Lower leg skin (tissue), 4 donors: Measurements from ENCODE around the gene DYNLT2B. TPM values are rescaled to one million over a fixed set of nuclear protein-coding genes. Genes with fewer than 3 reads are reported as not detected.
"Not testable (repeated sequence)": the region's sequence is repeated elsewhere in the genome, so short reads cannot be mapped to it uniquely, and the experiment has no call there.

ENCODE experiments used
- DNase-seq, 2 donors: peaks; one replicate each; pipeline ENCODE4 v3.0.0-alpha.2; 2019; ENCODE audit warnings: low spot score in 2 of 2
- H3K4me3 ChIP-seq: fragments of 200-600 bp; sonication (generic); 2 replicates; pipeline ENCODE4 v1.5.1; 2017; ENCODE audit warnings: mild to moderate bottlenecking, low read depth; ENCODE audit not compliant: poor library complexity, severe bottlenecking
- POLR2A ChIP-seq, 2 donors: fragments of 450-650 bp; IDR thresholded peaks; one replicate each; pipeline ENCODE4 v1.6.1; 2016 to 2017; ENCODE audit warnings: antibody characterized with exemption in 2 of 2, mild to moderate bottlenecking in 1 of 2, moderate library complexity in 1 of 2
- WGBS, 2 donors: methylation state at CpG; one replicate each; pipeline ENCODE4 v1.1.5; 2018; 5-methylcytosine and 5-hydroxymethylcytosine counted together
- intact Hi-C: fragments of 100-400 bp; cut with DNase I; formaldehyde crosslinking; loops from one replicate; pipeline ENCODE4 v1.15.0; 2023; ENCODE audit warnings: low total_unique reads
- total RNA-seq, 4 donors: library from RNA; depleted of rRNA; stranded (reverse); fragments of >200 nt; gene quantifications; one replicate each; pipeline ENCODE4 v1.1.0, GENCODE V29; 2016
- TF ChIP-seq, protein P1 (sequence below), 3 donors: fragments of 450-650 bp; IDR thresholded peaks; one replicate each; pipeline ENCODE4 v1.5.1; 2016; ENCODE audit warnings: antibody characterized with exemption in 3 of 3, mild to moderate bottlenecking in 3 of 3, moderate library complexity in 2 of 3

The DYNLT2B gene
- total RNA-seq, 4 donors from 2014 or later, result 7.6 to 9.1 (median 8.4) TPM

DNA sequence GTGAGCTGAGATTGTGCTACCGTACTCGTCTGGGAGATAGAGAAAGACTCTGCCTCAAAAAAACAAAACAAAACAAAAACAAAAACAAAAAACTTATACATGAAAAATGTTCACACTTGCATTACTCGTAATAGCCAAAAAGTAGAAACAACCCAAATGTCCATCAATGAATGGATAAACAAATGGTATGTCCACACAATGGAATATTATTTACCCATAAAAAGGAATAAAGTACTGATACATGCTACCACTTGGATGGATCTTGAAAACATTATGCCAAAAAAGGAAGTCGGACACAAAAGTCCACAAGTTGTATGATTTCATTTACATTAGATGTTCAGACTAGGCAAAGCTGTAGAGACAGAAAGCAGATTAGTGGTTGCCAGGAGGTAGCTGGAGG is 57.3 kb downstream of the DYNLT2B start:
- intact Hi-C loops, result no loop called here
- TF ChIP-seq, protein P1, sequence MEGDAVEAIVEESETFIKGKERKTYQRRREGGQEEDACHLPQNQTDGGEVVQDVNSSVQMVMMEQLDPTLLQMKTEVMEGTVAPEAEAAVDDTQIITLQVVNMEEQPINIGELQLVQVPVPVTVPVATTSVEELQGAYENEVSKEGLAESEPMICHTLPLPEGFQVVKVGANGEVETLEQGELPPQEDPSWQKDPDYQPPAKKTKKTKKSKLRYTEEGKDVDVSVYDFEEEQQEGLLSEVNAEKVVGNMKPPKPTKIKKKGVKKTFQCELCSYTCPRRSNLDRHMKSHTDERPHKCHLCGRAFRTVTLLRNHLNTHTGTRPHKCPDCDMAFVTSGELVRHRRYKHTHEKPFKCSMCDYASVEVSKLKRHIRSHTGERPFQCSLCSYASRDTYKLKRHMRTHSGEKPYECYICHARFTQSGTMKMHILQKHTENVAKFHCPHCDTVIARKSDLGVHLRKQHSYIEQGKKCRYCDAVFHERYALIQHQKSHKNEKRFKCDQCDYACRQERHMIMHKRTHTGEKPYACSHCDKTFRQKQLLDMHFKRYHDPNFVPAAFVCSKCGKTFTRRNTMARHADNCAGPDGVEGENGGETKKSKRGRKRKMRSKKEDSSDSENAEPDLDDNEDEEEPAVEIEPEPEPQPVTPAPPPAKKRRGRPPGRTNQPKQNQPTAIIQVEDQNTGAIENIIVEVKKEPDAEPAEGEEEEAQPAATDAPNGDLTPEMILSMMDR (IDR thresholded peaks at IDR 0.05), result no peak
- TF ChIP-seq POLR2A (IDR thresholded peaks at IDR 0.05), result no peak
- no peak for DNase-seq
- WGBS, 2 donors, result 98 to 99% methylated on average over 4 of the region's 4 CpGs
- no peak overlapping the region for H3K4me3 ChIP-seq

DNA sequence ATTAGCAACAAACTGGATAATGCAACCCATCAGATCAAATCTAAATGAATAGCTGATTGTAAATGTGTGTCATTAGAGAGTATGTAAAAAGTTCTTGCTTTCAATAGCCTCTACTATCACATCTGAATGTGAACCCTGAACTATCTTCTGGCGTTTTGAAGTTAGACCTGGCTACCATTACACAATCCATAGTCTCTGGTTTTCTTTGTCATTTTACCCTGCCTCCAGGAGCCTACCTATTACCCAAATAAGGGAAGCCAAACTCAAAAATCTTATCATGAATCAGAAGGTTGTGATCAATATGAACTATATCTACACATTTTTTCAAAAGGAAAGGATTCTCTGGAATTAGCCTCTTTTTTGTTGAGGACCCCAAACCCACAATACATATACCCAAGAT is 62.3 kb downstream of the DYNLT2B start:
- TF ChIP-seq POLR2A (IDR thresholded peaks at IDR 0.05), result no peak
- TF ChIP-seq, protein P1 (IDR thresholded peaks at IDR 0.05), result no peak
- no peak for DNase-seq
- intact Hi-C loops, result loop anchor here (10.0 kb wide), 1 partner anchor 269 kb away; no protein-coding TSS in a partner anchor
- H3K4me3 ChIP-seq, result no peak overlapping the region
- 79 to 94% methylated on average over 1 of the region's 1 CpG for WGBS, 2 donors

DNA sequence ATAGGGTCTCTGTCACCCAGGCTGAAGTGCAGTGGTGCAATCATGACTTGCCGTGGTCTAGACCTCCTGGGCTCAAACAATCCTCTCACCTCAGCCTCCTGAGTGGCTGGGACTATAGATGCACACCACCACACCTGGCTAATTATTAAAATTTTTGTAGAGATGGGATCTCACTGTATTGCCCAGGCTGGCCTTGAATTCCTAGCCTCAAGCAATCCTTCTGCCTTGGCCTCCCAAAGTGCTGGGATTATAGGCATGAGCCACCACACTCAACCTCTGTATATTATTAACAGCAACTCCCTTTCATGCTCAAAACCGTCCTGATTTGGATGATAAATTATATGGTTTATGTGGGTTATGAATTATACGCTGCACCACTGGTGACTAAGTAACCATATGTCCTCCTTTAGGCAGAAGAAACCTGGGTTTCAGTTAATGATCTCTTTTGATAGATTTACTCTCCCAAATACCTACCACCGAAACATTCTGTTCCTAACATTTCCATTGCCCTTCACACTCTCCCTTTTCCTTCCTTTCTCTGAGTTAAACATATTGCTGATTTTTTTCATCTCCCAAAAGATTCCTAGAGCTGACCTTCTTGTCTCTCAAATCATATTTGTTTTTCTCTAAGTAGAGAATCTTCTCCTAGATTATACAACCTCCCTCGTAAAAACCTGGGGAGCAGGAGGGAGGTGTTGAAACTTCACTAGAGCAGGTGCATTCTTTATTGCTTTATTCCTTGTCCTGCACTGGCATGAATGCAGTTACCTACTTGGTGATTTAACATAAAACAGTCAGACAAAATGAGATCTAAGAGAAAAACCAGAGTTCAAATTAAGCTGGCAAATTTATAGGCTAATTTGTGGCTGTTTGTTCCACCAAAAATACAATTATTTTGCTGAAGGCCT is 63.4 kb downstream of the DYNLT2B start:
- DNase-seq, result no peak
- TF ChIP-seq POLR2A (IDR thresholded peaks at IDR 0.05), result no peak
- TF ChIP-seq, protein P1 (IDR thresholded peaks at IDR 0.05), result no peak
- H3K4me3 ChIP-seq, result no peak overlapping the region
- WGBS, 2 donors, result 55 to 70% methylated on average over 5 of the region's 5 CpGs
- intact Hi-C loops, result loop anchor here (10.0 kb wide), 1 partner anchor 270 kb away; no protein-coding TSS in a partner anchor

DNA sequence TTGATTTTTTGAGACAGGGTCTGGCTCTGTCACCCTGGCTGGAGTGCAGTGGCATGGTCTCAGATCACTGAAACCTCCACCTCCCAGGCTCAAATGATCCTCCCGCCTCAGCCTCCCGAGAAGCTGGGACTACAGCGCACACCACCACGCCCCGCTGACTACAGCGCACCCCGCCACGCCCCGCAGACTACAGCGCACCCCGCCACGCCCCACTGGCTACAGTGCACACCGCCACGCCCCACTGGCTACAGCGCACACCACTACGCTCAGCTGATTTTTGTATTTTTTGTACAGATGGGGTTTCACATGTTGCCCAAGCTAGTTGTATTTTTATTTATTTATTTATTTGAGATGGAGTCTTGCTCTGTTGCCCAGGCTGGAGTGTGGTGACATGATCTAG is 66.1 kb downstream of the DYNLT2B start:
- TF ChIP-seq POLR2A (IDR thresholded peaks at IDR 0.05), result no peak
- TF ChIP-seq, protein P1 (IDR thresholded peaks at IDR 0.05), result no peak
- 96 to 98% methylated on average over 16 of the region's 16 CpGs for WGBS, 2 donors
- no peak for DNase-seq
- intact Hi-C loops, result loop anchor here (10.0 kb wide), 1 partner anchor 273 kb away; no protein-coding TSS in a partner anchor
- no peak overlapping the region for H3K4me3 ChIP-seq

DNA sequence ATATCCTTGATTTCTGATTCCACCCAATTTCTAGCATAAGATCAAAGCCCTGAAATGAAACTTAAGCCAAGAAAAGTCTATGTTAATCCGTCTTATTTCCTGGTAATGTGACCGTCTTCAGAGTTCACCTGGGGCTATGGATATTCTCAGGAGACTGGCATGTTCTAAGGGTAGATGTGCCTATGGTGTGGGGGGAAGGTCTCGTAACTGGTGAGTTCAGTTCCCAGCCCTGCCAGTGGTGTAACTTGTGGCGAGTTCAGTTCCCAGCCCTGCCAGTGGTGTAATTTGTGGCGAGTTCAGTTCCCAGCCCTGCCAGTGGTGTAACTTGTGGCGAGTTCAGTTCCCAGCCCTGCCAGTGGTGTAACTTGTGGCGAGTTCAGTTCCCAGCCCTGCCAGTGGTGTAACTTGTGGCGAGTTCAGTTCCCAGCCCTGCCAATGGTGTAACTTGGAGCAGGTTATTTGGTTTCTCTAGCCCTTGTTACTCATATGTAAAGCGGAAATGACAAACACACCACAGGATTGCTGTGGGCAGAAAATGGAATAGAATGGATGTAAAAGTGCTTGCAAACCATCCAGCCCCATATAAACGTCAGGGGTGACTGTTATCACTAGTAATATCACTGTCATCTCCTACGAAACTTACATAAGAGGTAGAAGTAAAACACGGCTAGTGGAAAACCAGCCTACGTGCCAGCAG is 71.3 kb downstream of the DYNLT2B start:
- no peak for DNase-seq
- 82 to 87% methylated on average over 12 to 13 of the region's 13 CpGs for WGBS, 2 donors
- TF ChIP-seq, protein P1 (IDR thresholded peaks at IDR 0.05), result no peak
- no peak for TF ChIP-seq POLR2A (IDR thresholded peaks at IDR 0.05)

DNA sequence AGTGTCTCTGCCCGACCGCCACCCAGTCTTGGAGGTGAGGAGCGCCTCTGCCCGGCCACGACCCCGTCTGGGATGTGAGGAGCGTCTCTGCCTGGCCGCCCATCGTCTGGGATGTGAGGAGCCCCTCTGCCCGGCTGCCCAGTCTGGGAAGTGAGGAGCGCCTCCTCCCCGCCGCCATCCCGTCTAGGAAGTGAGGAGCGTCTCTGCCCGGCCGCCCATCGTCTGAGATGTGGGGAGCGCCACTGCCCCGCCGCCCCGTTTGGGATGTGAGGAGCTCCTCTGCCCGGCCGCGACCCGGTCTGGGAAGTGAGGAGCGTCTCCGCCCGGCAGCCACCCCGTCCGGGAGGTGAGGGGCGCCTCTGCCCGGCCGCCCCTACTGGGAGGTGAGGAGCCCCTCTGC is 73.9 kb downstream of the DYNLT2B start:
- H3K4me3 ChIP-seq, intact Hi-C loops, DNase-seq: not testable (repeated sequence)
- WGBS, 2 donors, result 97 to 98% methylated on average over 18 to 32 of the region's 34 CpGs

More for the DNA sequence above, 71.3 kb downstream of the DYNLT2B start:
- H3K4me3 ChIP-seq, result no peak overlapping the region
- intact Hi-C loops, result no loop called here
